Measurements from ENCODE around the gene OBP2B. TPM values are rescaled to one million over a fixed set of nuclear protein-coding genes. Genes with fewer than 3 reads are reported as not detected.

Gene OBP2B
- total and polyA plus RNA-seq, 9 of the 15 experiments (the other 6 are each of a cell fraction or from before 2014, with no cell fraction given) = not detected

- TF ChIP-seq, protein P1, sequence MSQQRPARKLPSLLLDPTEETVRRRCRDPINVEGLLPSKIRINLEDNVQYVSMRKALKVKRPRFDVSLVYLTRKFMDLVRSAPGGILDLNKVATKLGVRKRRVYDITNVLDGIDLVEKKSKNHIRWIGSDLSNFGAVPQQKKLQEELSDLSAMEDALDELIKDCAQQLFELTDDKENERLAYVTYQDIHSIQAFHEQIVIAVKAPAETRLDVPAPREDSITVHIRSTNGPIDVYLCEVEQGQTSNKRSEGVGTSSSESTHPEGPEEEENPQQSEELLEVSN (IDR thresholded peaks at IDR 0.05; ENCODE audit: borderline replicate concordance in 1 of 2, extremely low read depth in 1 of 2, insufficient read depth in 1 of 2, insufficient read length in 1 of 2, low read depth in 1 of 2, low read length in 1 of 2, poor library complexity in 1 of 2, severe bottlenecking in 1 of 2) = peak; percentile 36 to 49
- TF ChIP-seq ZNF431 (CRISPR knock-in tag; IDR thresholded peaks at IDR 0.05) = peak; percentile 26; the same call in 1 of the 2 replicates
- 0 out of 2 replicates have a peak, but pooled peaks have one; percentile 11 for TF ChIP-seq STAG1 (CRISPR knock-in tag; IDR thresholded peaks at IDR 0.05; ENCODE audit: borderline replicate concordance)
- 0 out of 4 replicates have a peak, but pooled peaks of 1 of the 2 experiments have one; percentile 10 for TF ChIP-seq MLLT1 (IDR thresholded peaks at IDR 0.05)
- TF ChIP-seq ZNF124 (CRISPR knock-in tag; IDR thresholded peaks at IDR 0.05) = 0 out of 2 replicates have a peak, but pooled peaks have one; percentile 51
- no peak for TF ChIP-seq FOXK2 (conservative IDR thresholded peaks at IDR 0.05 in 1 of 2, IDR thresholded peaks at IDR 0.05 in 1 of 2; ENCODE audit: low read depth in 2 of 2)
Observed at GRCh38 chr9:133162861-133163503, 46.1 kb downstream of the OBP2B start (continued).

Data from K562 (cell line).